ENCODE measurements around the gene SOX15.

DNA sequence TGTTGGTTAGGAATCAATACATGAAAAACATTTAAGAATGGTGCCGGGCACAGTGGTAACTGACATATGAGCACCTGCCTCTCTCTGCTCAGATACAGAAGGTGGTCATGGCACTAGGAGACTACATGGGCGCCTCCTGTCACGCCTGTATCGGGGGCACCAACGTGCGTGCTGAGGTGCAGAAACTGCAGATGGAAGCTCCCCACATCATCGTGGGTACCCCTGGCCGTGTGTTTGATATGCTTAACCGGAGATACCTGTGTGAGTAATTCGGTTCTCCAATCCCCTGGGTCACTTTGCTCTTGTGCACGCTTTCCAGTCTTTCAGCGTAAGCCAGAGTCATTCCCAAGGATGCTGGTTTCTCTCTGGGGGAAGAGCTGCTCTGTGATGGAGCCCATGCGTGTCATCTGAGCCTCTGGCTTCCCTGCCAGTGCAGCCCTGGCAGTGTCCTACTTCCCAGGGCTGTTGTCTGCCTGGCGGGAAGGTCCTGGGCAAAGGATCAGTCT lies 13.4 kb downstream of the SOX15 start:
- TF ChIP-seq MAZ (IDR thresholded peaks at IDR 0.05; ENCODE audit: borderline replicate concordance, low read depth, low read length) (no peak), POLR2A (IDR thresholded peaks at IDR 0.05; ENCODE audit: low read depth, low read length) (no peak; the same call in 1 of the 2 replicates), MAFK (IDR thresholded peaks at IDR 0.05; ENCODE audit: low read depth, low read length) (no peak), CEBPB (IDR thresholded peaks at IDR 0.05; ENCODE audit: low read depth, low read length) (no peak), CHD1 (IDR thresholded peaks at IDR 0.05; ENCODE audit: low read depth, low read length) (no peak), RAD21 (IDR thresholded peaks at IDR 0.05; ENCODE audit: low read length) (no peak)
- TF ChIP-seq, protein P1, sequence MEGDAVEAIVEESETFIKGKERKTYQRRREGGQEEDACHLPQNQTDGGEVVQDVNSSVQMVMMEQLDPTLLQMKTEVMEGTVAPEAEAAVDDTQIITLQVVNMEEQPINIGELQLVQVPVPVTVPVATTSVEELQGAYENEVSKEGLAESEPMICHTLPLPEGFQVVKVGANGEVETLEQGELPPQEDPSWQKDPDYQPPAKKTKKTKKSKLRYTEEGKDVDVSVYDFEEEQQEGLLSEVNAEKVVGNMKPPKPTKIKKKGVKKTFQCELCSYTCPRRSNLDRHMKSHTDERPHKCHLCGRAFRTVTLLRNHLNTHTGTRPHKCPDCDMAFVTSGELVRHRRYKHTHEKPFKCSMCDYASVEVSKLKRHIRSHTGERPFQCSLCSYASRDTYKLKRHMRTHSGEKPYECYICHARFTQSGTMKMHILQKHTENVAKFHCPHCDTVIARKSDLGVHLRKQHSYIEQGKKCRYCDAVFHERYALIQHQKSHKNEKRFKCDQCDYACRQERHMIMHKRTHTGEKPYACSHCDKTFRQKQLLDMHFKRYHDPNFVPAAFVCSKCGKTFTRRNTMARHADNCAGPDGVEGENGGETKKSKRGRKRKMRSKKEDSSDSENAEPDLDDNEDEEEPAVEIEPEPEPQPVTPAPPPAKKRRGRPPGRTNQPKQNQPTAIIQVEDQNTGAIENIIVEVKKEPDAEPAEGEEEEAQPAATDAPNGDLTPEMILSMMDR (conservative IDR thresholded peaks at IDR 0.05; ENCODE audit: low read depth, low read length) = no peak
- TF ChIP-seq, protein P2, sequence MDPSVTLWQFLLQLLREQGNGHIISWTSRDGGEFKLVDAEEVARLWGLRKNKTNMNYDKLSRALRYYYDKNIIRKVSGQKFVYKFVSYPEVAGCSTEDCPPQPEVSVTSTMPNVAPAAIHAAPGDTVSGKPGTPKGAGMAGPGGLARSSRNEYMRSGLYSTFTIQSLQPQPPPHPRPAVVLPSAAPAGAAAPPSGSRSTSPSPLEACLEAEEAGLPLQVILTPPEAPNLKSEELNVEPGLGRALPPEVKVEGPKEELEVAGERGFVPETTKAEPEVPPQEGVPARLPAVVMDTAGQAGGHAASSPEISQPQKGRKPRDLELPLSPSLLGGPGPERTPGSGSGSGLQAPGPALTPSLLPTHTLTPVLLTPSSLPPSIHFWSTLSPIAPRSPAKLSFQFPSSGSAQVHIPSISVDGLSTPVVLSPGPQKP (IDR thresholded peaks at IDR 0.05; ENCODE audit: borderline replicate concordance, low read depth, low read length) = no peak
